ENCODE results near the gene MAP6.

- no peak for TF ChIP-seq CTCF (IDR thresholded peaks at IDR 0.05)
- TF ChIP-seq POLR2A (IDR thresholded peaks at IDR 0.05): peak; percentile 75 to 94 (median 94)
Measured at GRCh38 chr11:75562048-75562835, 106.6 kb downstream of the MAP6 start, which contains the start of gene SERPINH1.
